Right hindlimb (tissue), 1 donor: Measurements from ENCODE around the gene CEP72.
"Not testable (repeated sequence)": the region's sequence is repeated elsewhere in the genome, so short reads cannot be mapped to it uniquely, and the experiment has no call there.

Experiments
- DNase-seq: peaks from one replicate; pipeline ENCODE4 v3.0.0-alpha.2; 2018

Gene CEP72

GRCh38 chr5:620152-620551 is 8.0 kb downstream of the CEP72 start:
- no peak for DNase-seq

GRCh38 chr5:620586-621180 is 8.5 kb downstream of the CEP72 start:
- DNase-seq: no peak

- DNase-seq: no peak
These were observed 9.2 kb downstream of the CEP72 start for GRCh38 chr5:621341-621761.

GRCh38 chr5:622359-622758 is 10.2 kb downstream of the CEP72 start:
- DNase-seq: no peak

- no peak for DNase-seq
These were observed 10.9 kb downstream of the CEP72 start for GRCh38 chr5:622946-623522.

GRCh38 chr5:623531-623930 is 11.4 kb downstream of the CEP72 start:
- no peak for DNase-seq

- DNase-seq: no peak
These were observed 12.2 kb downstream of the CEP72 start for GRCh38 chr5:624118-624950.

GRCh38 chr5:624951-625230 is 12.8 kb downstream of the CEP72 start:
- DNase-seq: no peak

- DNase-seq: no peak
These were observed 13.4 kb downstream of the CEP72 start for GRCh38 chr5:625516-625915.

GRCh38 chr5:626850-627249 is 14.7 kb downstream of the CEP72 start:
- DNase-seq: no peak

- no peak for DNase-seq
These were observed 15.7 kb downstream of the CEP72 start for GRCh38 chr5:627840-628239.

- not testable (repeated sequence) for DNase-seq
These were observed 16.4 kb downstream of the CEP72 start for GRCh38 chr5:628351-629205.

- DNase-seq: peak; percentile 41
These were observed 21.4 kb downstream of the CEP72 start for GRCh38 chr5:633501-633955.

GRCh38 chr5:634191-634590 is 22.1 kb downstream of the CEP72 start:
- no peak for DNase-seq

GRCh38 chr5:635306-636055 is 23.3 kb downstream of the CEP72 start:
- no peak for DNase-seq

GRCh38 chr5:636951-637350 is 24.8 kb downstream of the CEP72 start:
- DNase-seq: no peak

- DNase-seq: no peak
These were observed 25.7 kb downstream of the CEP72 start for GRCh38 chr5:637581-638450.

- no peak for DNase-seq
These were observed 26.5 kb downstream of the CEP72 start for GRCh38 chr5:638501-639252.

- no peak for DNase-seq
These were observed 27.1 kb downstream of the CEP72 start for GRCh38 chr5:639253-639530.

- no peak for DNase-seq
These were observed 27.6 kb downstream of the CEP72 start for GRCh38 chr5:639584-640213.
